SU-DHL-6 (cell line): Measurements from ENCODE around the gene STC2.
"Not testable (repeated sequence)": the region's sequence is repeated elsewhere in the genome, so short reads cannot be mapped to it uniquely, and the experiment has no call there.

Source experiments
- H2AFZ ChIP-seq: fragments of 200-600 bp; sonication (generic); 2 replicates; pipeline ENCODE4 v1.6.1; 2014; ENCODE audit warnings: low read depth, mild to moderate bottlenecking, moderate library complexity, mixed read lengths, antibody characterized with exemption, low read length; ENCODE audit not compliant: severe bottlenecking
- H3F3A ChIP-seq: fragments of 200-600 bp; shearing (Covaris generic); 2 replicates; pipeline ENCODE4 v1.6.0; 2016; ENCODE audit warnings: antibody characterized with exemption, mild to moderate bottlenecking; ENCODE audit not compliant: insufficient read depth
- H3K27ac ChIP-seq: fragments of 200-600 bp; sonication (generic); 2 replicates; pipeline ENCODE4 v1.5.1; 2016; ENCODE audit warnings: low read depth, mild to moderate bottlenecking, low read length, moderate library complexity, mixed read lengths
- H3K27me3 ChIP-seq: fragments of 200-600 bp; sonication (generic), shearing (Covaris generic); 2 replicates; pipeline ENCODE4 v1.6.0; 2014; ENCODE audit warnings: mild to moderate bottlenecking, low read length
- H3K36me3 ChIP-seq: fragments of 200-600 bp; sonication (generic); 2 replicates; pipeline ENCODE4 v1.6.1; 2014; ENCODE audit warnings: mild to moderate bottlenecking, low read length, mixed read lengths
- H3K4me2 ChIP-seq: fragments of 300-600, 200-600 bp; shearing (Covaris generic), sonication (generic); 2 replicates; pipeline ENCODE4 v1.6.0; 2014; ENCODE audit warnings: low read length, low read depth, mild to moderate bottlenecking; ENCODE audit not compliant: poor library complexity, severe bottlenecking
- H3K4me3 ChIP-seq: fragments of 200-600 bp; sonication (generic); 2 replicates; pipeline ENCODE4 v1.5.1; 2014; ENCODE audit warnings: antibody characterized with exemption, low read length, mild to moderate bottlenecking, mixed read lengths; ENCODE audit not compliant: insufficient read depth, poor library complexity, severe bottlenecking
- H3K79me2 ChIP-seq: fragments of 200-600 bp; sonication (generic); 2 replicates; pipeline ENCODE4 v1.6.1; 2014; ENCODE audit warnings: mild to moderate bottlenecking, low read length, moderate library complexity; ENCODE audit not compliant: insufficient read depth
- H3K9ac ChIP-seq: fragments of 200-600 bp; sonication (generic); 2 replicates; pipeline ENCODE4 v1.7.0; 2014; ENCODE audit warnings: mild to moderate bottlenecking, low read length
- H3K9me2 ChIP-seq: fragments of 200-600 bp; sonication (generic); replicated peaks from 2 replicates; pipeline ENCODE4 v1.6.1; 2014; ENCODE audit warnings: low read length; ENCODE audit not compliant: insufficient read depth
- H3K9me3 ChIP-seq: fragments of 200-600 bp; sonication (generic); 2 replicates; pipeline ENCODE4 v1.6.1; 2014; ENCODE audit warnings: low read length, mixed read lengths; ENCODE audit not compliant: insufficient read depth
- H4K20me1 ChIP-seq: fragments of 200-600 bp; sonication (generic); 2 replicates; pipeline ENCODE4 v1.6.1; 2014; ENCODE audit warnings: low read depth, mild to moderate bottlenecking, antibody characterized with exemption, low read length, moderate library complexity, mixed read lengths
- EZH2phosphoT487 ChIP-seq: fragments of 200-600 bp; sonication (generic), shearing (Covaris generic); conservative IDR thresholded peaks from 2 replicates; pipeline ENCODE4 v1.6.1; 2018; ENCODE audit warnings: mild to moderate bottlenecking, antibody characterized with exemption, low read length, moderate library complexity, mixed read lengths
- TF ChIP-seq, protein P1 (sequence below): fragments of 200-600 bp; sonication (generic); IDR thresholded peaks from one replicate; pipeline ENCODE4 v1.5.1; 2017; ENCODE audit warnings: antibody characterized with exemption, mild to moderate bottlenecking, low read length, moderate library complexity; ENCODE audit not compliant: insufficient read depth, poor library complexity, severe bottlenecking

The STC2 gene, protein sequence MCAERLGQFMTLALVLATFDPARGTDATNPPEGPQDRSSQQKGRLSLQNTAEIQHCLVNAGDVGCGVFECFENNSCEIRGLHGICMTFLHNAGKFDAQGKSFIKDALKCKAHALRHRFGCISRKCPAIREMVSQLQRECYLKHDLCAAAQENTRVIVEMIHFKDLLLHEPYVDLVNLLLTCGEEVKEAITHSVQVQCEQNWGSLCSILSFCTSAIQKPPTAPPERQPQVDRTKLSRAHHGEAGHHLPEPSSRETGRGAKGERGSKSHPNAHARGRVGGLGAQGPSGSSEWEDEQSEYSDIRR

DNA sequence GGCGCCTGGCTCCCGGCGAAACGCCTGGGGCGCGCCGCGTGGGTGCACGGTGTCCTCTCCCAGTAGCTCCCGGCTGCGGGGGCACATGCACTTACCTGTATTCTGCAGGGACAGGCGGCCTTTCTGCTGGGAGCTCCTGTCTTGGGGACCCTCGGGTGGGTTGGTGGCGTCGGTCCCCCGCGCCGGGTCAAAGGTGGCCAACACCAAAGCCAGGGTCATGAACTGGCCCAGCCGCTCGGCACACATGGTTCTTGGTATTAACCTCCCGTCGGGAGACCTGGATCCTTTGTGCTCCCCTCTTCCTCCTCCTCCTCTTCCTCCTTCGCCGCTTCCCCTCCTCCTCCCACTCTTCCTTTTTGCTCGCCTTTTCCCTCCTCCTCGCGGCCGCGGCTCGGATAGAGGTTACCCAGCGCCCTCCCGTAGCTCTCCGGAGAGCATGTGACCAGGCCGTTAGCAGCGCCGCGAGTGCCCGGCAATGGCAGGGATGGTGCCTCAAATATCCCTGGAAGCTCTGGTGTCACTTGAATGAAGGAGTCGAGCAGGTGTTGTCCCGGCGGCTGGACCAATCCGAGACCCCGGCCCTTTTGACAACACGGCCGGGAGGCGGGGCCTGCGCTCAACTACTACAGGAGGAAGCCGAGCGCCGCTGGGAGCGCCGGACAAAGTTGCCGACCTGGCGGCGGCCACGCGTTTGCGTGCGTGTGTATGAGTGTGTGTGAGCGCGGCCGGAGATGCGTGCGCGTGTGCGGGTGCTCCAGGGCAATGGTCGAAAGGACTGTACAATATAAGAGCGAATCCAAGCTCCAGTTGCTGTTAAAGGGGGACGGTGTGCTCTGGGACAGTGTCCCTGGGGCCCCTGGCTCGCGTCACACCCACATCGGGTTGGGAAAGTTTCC is at the start of gene STC2:
STC2 (minus strand) TSS at position 467 of the 896 bp plus-strand sequence; CDS start at position 246, 221 bp downstream.
- Histone ChIP-seq H3K4me2 (no peak within 1 kb of the TSS), H3K27me3 (no peaks in the 10 kb centered on the region), H3K36me3 (no peaks in the 10 kb centered on the region)

DNA sequence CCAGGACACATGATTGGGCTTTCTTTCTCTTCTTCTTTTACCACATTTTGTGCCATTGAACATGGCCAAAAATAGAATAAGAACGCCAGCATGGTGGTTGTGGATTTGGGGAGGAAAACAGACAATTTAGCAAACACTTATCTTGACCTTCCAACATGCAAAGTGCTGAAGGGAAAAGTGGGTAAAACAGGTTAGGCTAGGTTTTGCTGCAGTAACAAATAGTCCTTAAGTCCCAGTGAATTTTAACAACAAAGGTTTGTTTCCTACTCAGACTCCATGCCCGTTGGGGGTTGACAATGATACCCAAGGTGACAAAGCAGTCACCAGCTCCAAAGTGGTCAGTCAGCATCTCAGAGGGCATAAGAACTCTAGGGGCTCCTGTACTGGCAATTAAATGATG is 43.2 kb upstream of the STC2 start:
- no peak overlapping the region for H3K4me2 ChIP-seq
- no peaks in the 10 kb centered on the region for H3K9me2 ChIP-seq

More for the DNA sequence above, at the start of gene STC2:
- Histone ChIP-seq H3F3A (no peaks in the 10 kb centered on the region), H3K9me2 (no peaks in the 10 kb centered on the region), H3K9me3 (no peaks in the 10 kb centered on the region), H2AFZ (no peak within 1 kb of the TSS), H3K27ac (no peak within 1 kb of the TSS), H3K4me3 (no peak within 1 kb of the TSS), H4K20me1 (no peaks in the 10 kb centered on the region), H3K79me2 (no peaks in the 10 kb centered on the region), H3K9ac (no peak within 1 kb of the TSS)
- TF ChIP-seq, protein P1, sequence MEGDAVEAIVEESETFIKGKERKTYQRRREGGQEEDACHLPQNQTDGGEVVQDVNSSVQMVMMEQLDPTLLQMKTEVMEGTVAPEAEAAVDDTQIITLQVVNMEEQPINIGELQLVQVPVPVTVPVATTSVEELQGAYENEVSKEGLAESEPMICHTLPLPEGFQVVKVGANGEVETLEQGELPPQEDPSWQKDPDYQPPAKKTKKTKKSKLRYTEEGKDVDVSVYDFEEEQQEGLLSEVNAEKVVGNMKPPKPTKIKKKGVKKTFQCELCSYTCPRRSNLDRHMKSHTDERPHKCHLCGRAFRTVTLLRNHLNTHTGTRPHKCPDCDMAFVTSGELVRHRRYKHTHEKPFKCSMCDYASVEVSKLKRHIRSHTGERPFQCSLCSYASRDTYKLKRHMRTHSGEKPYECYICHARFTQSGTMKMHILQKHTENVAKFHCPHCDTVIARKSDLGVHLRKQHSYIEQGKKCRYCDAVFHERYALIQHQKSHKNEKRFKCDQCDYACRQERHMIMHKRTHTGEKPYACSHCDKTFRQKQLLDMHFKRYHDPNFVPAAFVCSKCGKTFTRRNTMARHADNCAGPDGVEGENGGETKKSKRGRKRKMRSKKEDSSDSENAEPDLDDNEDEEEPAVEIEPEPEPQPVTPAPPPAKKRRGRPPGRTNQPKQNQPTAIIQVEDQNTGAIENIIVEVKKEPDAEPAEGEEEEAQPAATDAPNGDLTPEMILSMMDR, result no peak
- TF ChIP-seq EZH2phosphoT487, result no peak

DNA sequence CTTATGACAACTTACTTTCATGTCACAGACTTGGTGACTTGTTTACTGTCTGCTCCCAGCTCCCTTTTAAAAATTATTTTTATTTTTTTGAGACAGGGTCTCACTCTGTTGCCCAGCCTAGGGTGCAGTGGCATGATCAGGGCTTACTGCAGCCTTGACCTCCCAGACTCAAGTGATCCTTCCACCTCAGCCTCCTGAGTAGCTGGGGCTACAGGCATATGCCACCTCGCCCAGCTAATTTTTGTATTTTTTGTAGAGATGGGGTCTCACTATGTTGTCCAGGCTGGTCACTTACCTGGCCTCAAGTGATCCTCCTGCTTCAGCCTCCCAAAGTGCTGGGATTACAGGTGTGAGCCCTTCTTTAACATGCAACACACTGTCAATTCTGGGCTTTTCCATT is 35.2 kb upstream of the STC2 start:
- H3K4me3 ChIP-seq, H3K36me3 ChIP-seq, H3K27me3 ChIP-seq, H3K4me2 ChIP-seq, H3K9me3 ChIP-seq, H3K79me2 ChIP-seq, H3F3A ChIP-seq, H3K27ac ChIP-seq, H4K20me1 ChIP-seq, H3K9me2 ChIP-seq, H2AFZ ChIP-seq, H3K9ac ChIP-seq: not testable (repeated sequence)

More for the DNA sequence above, 43.2 kb upstream of the STC2 start:
- Histone ChIP-seq H3K27ac (no peak overlapping the region), H3K36me3 (no peaks in the 10 kb centered on the region), H3K27me3 (no peaks in the 10 kb centered on the region), H3K9ac (no peak overlapping the region), H3K4me3 (no peak overlapping the region), H4K20me1 (no peaks in the 10 kb centered on the region), H3F3A (no peaks in the 10 kb centered on the region), H2AFZ (no peak overlapping the region), H3K9me3 (no peaks in the 10 kb centered on the region), H3K79me2 (no peaks in the 10 kb centered on the region)
- TF ChIP-seq, protein P1, result no peak
- no peak for TF ChIP-seq EZH2phosphoT487
